Measurements from ENCODE around the gene ETFRF1. TPM values are rescaled to one million over a fixed set of nuclear protein-coding genes. Genes with fewer than 3 reads are reported as not detected.

The ETFRF1 gene
- 19.9 TPM for polyA plus RNA-seq (2013, experiment 1 of 2)
- 18.6 TPM for polyA plus RNA-seq (2013, experiment 2 of 2)

- Histone ChIP-seq H3K18ac (ENCODE audit: low read length) (peak within 1 kb of the TSS; percentile 97), H3K79me1 (ENCODE audit: low read length) (no peaks in the 10 kb centered on the region), H3K27ac (ENCODE audit: low read depth, low read length) (peak within 1 kb of the TSS; percentile 91), H3K4me3 (ENCODE audit: low read length) (peak within 1 kb of the TSS; percentile 89), H2BK120ac (ENCODE audit: low read depth, low read length) (no peak within 1 kb of the TSS), H3K4ac (ENCODE audit: low read depth, low read length) (peak within 1 kb of the TSS; percentile 48), H3K4me2 (ENCODE audit: low read length) (peak within 1 kb of the TSS; percentile 87), H2AK5ac (ENCODE audit: low read length) (no peak within 1 kb of the TSS), H2BK15ac (replicated peaks; ENCODE audit: low read depth) (no peak within 1 kb of the TSS), H4K8ac (ENCODE audit: low read depth, low read length) (no peak within 1 kb of the TSS), H3K56ac (ENCODE audit: low read length) (peak within 1 kb of the TSS; percentile 94), H4K5ac (ENCODE audit: low read length) (peak within 1 kb of the TSS; percentile 95), H3K79me2 (ENCODE audit: control insufficient read depth, insufficient read depth, low read length) (no peaks in the 10 kb centered on the region), H3K9ac (ENCODE audit: low read length) (peak within 1 kb of the TSS; percentile 94), H3K36me3 (ENCODE audit: control insufficient read depth, insufficient read depth, low read length) (no peaks in the 10 kb centered on the region), H2BK5ac (ENCODE audit: low read length) (no peak within 1 kb of the TSS), H3K4me1 (ENCODE audit: control insufficient read depth, low read depth, low read length) (peaks cover 2% of the 10 kb centered on the region), H3K27me3 (ENCODE audit: insufficient read depth, low read length, poor library complexity) (no peaks in the 10 kb centered on the region), H3K23ac (ENCODE audit: low read length) (no peak within 1 kb of the TSS)
- DNase-seq = peak; percentile 99
- WGBS (ENCODE audit: extremely low coverage, insufficient coverage, low lambda C conversion rate) = no CpG with 5 or more reads among the region's 54 CpGs
These were observed at the start of gene ETFRF1, which contains the start of gene DNAI7 for GRCh38 chr12:25195056-25195971. ETFRF1 (plus strand) TSS chr12:25195237; CDS start chr12:25203957, 8,720 bp downstream. DNAI7 (minus strand) TSS chr12:25195160; CDS start chr12:25195078, 82 bp downstream.

GRCh38 chr12:25146686-25147085 lies 48.4 kb upstream of the ETFRF1 start:
- Histone ChIP-seq H3K79me2 (ENCODE audit: control insufficient read depth, insufficient read depth, low read length) (no peaks in the 10 kb centered on the region), H2AK5ac (ENCODE audit: low read length) (no peak overlapping the region), H3K4ac (ENCODE audit: low read depth, low read length) (no peak overlapping the region), H3K18ac (ENCODE audit: low read length) (no peak overlapping the region), H2BK5ac (ENCODE audit: low read length) (no peak overlapping the region), H3K4me3 (ENCODE audit: low read length) (no peak overlapping the region), H3K4me1 (ENCODE audit: control insufficient read depth, low read depth, low read length) (no peaks in the 10 kb centered on the region), H3K36me3 (ENCODE audit: control insufficient read depth, insufficient read depth, low read length) (no peaks in the 10 kb centered on the region), H2BK120ac (ENCODE audit: low read depth, low read length) (no peak overlapping the region), H4K8ac (ENCODE audit: low read depth, low read length) (no peak overlapping the region), H3K4me2 (ENCODE audit: low read length) (no peak overlapping the region), H3K56ac (ENCODE audit: low read length) (no peak overlapping the region), H3K79me1 (ENCODE audit: low read length) (no peaks in the 10 kb centered on the region), H3K23ac (ENCODE audit: low read length) (no peak overlapping the region), H3K9ac (ENCODE audit: low read length) (no peak overlapping the region), H3K27me3 (ENCODE audit: insufficient read depth, low read length, poor library complexity) (no peaks in the 10 kb centered on the region), H2BK15ac (replicated peaks; ENCODE audit: low read depth) (no peak overlapping the region), H4K5ac (ENCODE audit: low read length) (no peak overlapping the region), H3K27ac (ENCODE audit: low read depth, low read length) (no peak overlapping the region)
- no CpG with 5 or more reads among the region's 1 CpG for WGBS (ENCODE audit: extremely low coverage, insufficient coverage, low lambda C conversion rate)
- DNase-seq = no peak

GRCh38 chr12:25151476-25151875 lies 43.6 kb upstream of the ETFRF1 start:
- H3K4me2 ChIP-seq (ENCODE audit: low read length) = no peak overlapping the region
- peak; percentile 67 for DNase-seq
- H3K27me3 ChIP-seq (ENCODE audit: insufficient read depth, low read length, poor library complexity) = no peaks in the 10 kb centered on the region
- no peak overlapping the region for H4K5ac ChIP-seq (ENCODE audit: low read length)
- H2BK120ac ChIP-seq (ENCODE audit: low read depth, low read length) = no peak overlapping the region
- no CpG with 5 or more reads among the region's 5 CpGs for WGBS (ENCODE audit: extremely low coverage, insufficient coverage, low lambda C conversion rate)
- no peak overlapping the region for H2AK5ac ChIP-seq (ENCODE audit: low read length)
- no peak overlapping the region for H2BK15ac ChIP-seq (replicated peaks; ENCODE audit: low read depth)
- no peak overlapping the region for H4K8ac ChIP-seq (ENCODE audit: low read depth, low read length)
- H3K56ac ChIP-seq (ENCODE audit: low read length) = no peak overlapping the region
- no peak overlapping the region for H3K18ac ChIP-seq (ENCODE audit: low read length)
- no peak overlapping the region for H2BK5ac ChIP-seq (ENCODE audit: low read length)
- H3K4me1 ChIP-seq (ENCODE audit: control insufficient read depth, low read depth, low read length) = no peaks in the 10 kb centered on the region
- no peak overlapping the region for H3K4ac ChIP-seq (ENCODE audit: low read depth, low read length)
- no peak overlapping the region for H3K27ac ChIP-seq (ENCODE audit: low read depth, low read length)
- H3K23ac ChIP-seq (ENCODE audit: low read length) = no peak overlapping the region
- no peak overlapping the region for H3K4me3 ChIP-seq (ENCODE audit: low read length)
- H3K79me2 ChIP-seq (ENCODE audit: control insufficient read depth, insufficient read depth, low read length) = no peaks in the 10 kb centered on the region
- H3K9ac ChIP-seq (ENCODE audit: low read length) = no peak overlapping the region
- no peaks in the 10 kb centered on the region for H3K79me1 ChIP-seq (ENCODE audit: low read length)
- H3K36me3 ChIP-seq (ENCODE audit: control insufficient read depth, insufficient read depth, low read length) = no peaks in the 10 kb centered on the region

GRCh38 chr12:25152055-25152454 lies 43.0 kb upstream of the ETFRF1 start:
- no CpG with 5 or more reads among the region's 5 CpGs for WGBS (ENCODE audit: extremely low coverage, insufficient coverage, low lambda C conversion rate)
- Histone ChIP-seq H2BK120ac (ENCODE audit: low read depth, low read length) (no peak overlapping the region), H3K4me1 (ENCODE audit: control insufficient read depth, low read depth, low read length) (no peaks in the 10 kb centered on the region), H3K18ac (ENCODE audit: low read length) (no peak overlapping the region), H3K36me3 (ENCODE audit: control insufficient read depth, insufficient read depth, low read length) (no peaks in the 10 kb centered on the region), H3K27ac (ENCODE audit: low read depth, low read length) (no peak overlapping the region), H4K8ac (ENCODE audit: low read depth, low read length) (no peak overlapping the region), H3K4me3 (ENCODE audit: low read length) (no peak overlapping the region), H2BK5ac (ENCODE audit: low read length) (no peak overlapping the region), H4K5ac (ENCODE audit: low read length) (no peak overlapping the region), H3K79me2 (ENCODE audit: control insufficient read depth, insufficient read depth, low read length) (no peaks in the 10 kb centered on the region), H3K9ac (ENCODE audit: low read length) (no peak overlapping the region), H2AK5ac (ENCODE audit: low read length) (no peak overlapping the region), H3K4ac (ENCODE audit: low read depth, low read length) (no peak overlapping the region), H3K4me2 (ENCODE audit: low read length) (no peak overlapping the region), H3K27me3 (ENCODE audit: insufficient read depth, low read length, poor library complexity) (no peaks in the 10 kb centered on the region), H2BK15ac (replicated peaks; ENCODE audit: low read depth) (no peak overlapping the region), H3K56ac (ENCODE audit: low read length) (no peak overlapping the region), H3K79me1 (ENCODE audit: low read length) (no peaks in the 10 kb centered on the region), H3K23ac (ENCODE audit: low read length) (no peak overlapping the region)
- DNase-seq = no peak

- no peak overlapping the region for H3K9ac ChIP-seq (ENCODE audit: low read length)
- no peak overlapping the region for H3K4me2 ChIP-seq (ENCODE audit: low read length)
- H2BK15ac ChIP-seq (replicated peaks; ENCODE audit: low read depth) = no peak overlapping the region
- H3K27ac ChIP-seq (ENCODE audit: low read depth, low read length) = no peak overlapping the region
- no peaks in the 10 kb centered on the region for H3K79me1 ChIP-seq (ENCODE audit: low read length)
- no peak overlapping the region for H2AK5ac ChIP-seq (ENCODE audit: low read length)
- H3K4me1 ChIP-seq (ENCODE audit: control insufficient read depth, low read depth, low read length) = no peaks in the 10 kb centered on the region
- H3K36me3 ChIP-seq (ENCODE audit: control insufficient read depth, insufficient read depth, low read length) = no peaks in the 10 kb centered on the region
- no peak overlapping the region for H4K8ac ChIP-seq (ENCODE audit: low read depth, low read length)
- H3K56ac ChIP-seq (ENCODE audit: low read length) = no peak overlapping the region
- no peak overlapping the region for H3K4ac ChIP-seq (ENCODE audit: low read depth, low read length)
- DNase-seq = peak; percentile 34
- no peaks in the 10 kb centered on the region for H3K27me3 ChIP-seq (ENCODE audit: insufficient read depth, low read length, poor library complexity)
- no peak overlapping the region for H3K4me3 ChIP-seq (ENCODE audit: low read length)
- H2BK5ac ChIP-seq (ENCODE audit: low read length) = no peak overlapping the region
- no peak overlapping the region for H2BK120ac ChIP-seq (ENCODE audit: low read depth, low read length)
- no peak overlapping the region for H4K5ac ChIP-seq (ENCODE audit: low read length)
- WGBS (ENCODE audit: extremely low coverage, insufficient coverage, low lambda C conversion rate) = no CpG with 5 or more reads among the region's 2 CpGs
- H3K79me2 ChIP-seq (ENCODE audit: control insufficient read depth, insufficient read depth, low read length) = no peaks in the 10 kb centered on the region
- no peak overlapping the region for H3K23ac ChIP-seq (ENCODE audit: low read length)
- no peak overlapping the region for H3K18ac ChIP-seq (ENCODE audit: low read length)
These were observed 39.9 kb upstream of the ETFRF1 start for GRCh38 chr12:25155022-25155576.

All from mesendoderm (in vitro differentiated cells).